GM13977 (cell line): ENCODE results near the gene CAPN2.

Experiments used
- DNase-seq: peaks from one replicate; pipeline ENCODE4 v3.0.0; 2012; ENCODE audit warnings: low spot score
- CTCF ChIP-seq: IDR thresholded peaks from 2 replicates; pipeline ENCODE4 v1.5.1; 2012; ENCODE audit warnings: mild to moderate bottlenecking, control low read depth; ENCODE audit not compliant: insufficient read depth; ENCODE audit errors: extremely low read depth, missing control alignments
- in situ Hi-C: fragments of 300-500 bp; cut with MboI; formaldehyde crosslinking; loops from one replicate; pipeline ENCODE4 v1.12.0; 2022; ENCODE audit warnings: low sequenced_read_pairs, low pct_unique_long_range_greater_than_20kb, mixed read lengths, inconsistent platforms; ENCODE audit not compliant: unreplicated experiment

The CAPN2 gene

GRCh38 chr1:223760833-223761232 lies 48.5 kb downstream of the CAPN2 start:
- DNase-seq: no peak
- TF ChIP-seq CTCF: no peak
- in situ Hi-C loops: no loop called here

- no peak for DNase-seq
- TF ChIP-seq CTCF: no peak
- in situ Hi-C loops: no loop called here
These were observed 49.1 kb downstream of the CAPN2 start for GRCh38 chr1:223761411-223761810.

GRCh38 chr1:223763251-223763650 lies 50.9 kb downstream of the CAPN2 start:
- in situ Hi-C loops: no loop called here
- DNase-seq: no peak
- TF ChIP-seq CTCF: no peak

GRCh38 chr1:223763881-223764280 lies 51.5 kb downstream of the CAPN2 start:
- no peak for DNase-seq
- TF ChIP-seq CTCF: no peak
- in situ Hi-C loops: no loop called here

- TF ChIP-seq CTCF: no peak
- in situ Hi-C loops: no loop called here
- no peak for DNase-seq
These were observed 52.8 kb downstream of the CAPN2 start for GRCh38 chr1:223765036-223765718.

- no peak for DNase-seq
- in situ Hi-C loops: no loop called here
- no peak for TF ChIP-seq CTCF
These were observed 53.5 kb downstream of the CAPN2 start for GRCh38 chr1:223765719-223766340.
